ENCODE measurements around the gene IL15RA.

Gene IL15RA

DNA sequence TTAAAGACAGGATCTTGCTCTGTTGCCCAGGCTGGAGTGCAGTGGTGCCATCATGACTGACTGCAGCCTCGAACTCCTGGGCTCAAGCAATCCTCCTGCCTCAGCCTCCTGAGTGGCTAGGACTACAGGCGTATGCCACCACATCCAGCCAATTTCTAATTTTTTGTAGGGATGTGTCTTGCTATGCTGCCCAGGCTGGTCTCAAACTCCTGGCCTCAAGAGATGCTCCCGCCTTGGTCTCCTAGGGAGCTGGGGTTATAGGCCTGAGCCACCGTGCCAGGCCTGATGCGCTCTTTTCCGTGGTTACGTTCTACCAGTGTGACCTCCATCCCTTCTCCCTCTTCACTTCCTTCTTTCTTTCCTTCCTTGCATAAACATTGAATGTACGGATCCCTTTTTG, 34.2 kb upstream of the IL15RA start:
- no peaks in the 10 kb centered on the region for H3K9me3 ChIP-seq (ENCODE audit: severe bottlenecking)
- H3K36me3 ChIP-seq (ENCODE audit: low read depth), result no peaks in the 10 kb centered on the region
- no peak overlapping the region for H3K4me3 ChIP-seq (ENCODE audit: severe bottlenecking)
- H3K27ac ChIP-seq (ENCODE audit: poor library complexity, severe bottlenecking), result no peak overlapping the region
- ATAC-seq (ENCODE audit: low read depth) (no peak), DNase-seq (ENCODE audit: low spot score) (no peak)
- no peaks in the 10 kb centered on the region for H3K4me1 ChIP-seq (ENCODE audit: insufficient read depth, poor library complexity, severe bottlenecking)
- TF ChIP-seq, protein P1, sequence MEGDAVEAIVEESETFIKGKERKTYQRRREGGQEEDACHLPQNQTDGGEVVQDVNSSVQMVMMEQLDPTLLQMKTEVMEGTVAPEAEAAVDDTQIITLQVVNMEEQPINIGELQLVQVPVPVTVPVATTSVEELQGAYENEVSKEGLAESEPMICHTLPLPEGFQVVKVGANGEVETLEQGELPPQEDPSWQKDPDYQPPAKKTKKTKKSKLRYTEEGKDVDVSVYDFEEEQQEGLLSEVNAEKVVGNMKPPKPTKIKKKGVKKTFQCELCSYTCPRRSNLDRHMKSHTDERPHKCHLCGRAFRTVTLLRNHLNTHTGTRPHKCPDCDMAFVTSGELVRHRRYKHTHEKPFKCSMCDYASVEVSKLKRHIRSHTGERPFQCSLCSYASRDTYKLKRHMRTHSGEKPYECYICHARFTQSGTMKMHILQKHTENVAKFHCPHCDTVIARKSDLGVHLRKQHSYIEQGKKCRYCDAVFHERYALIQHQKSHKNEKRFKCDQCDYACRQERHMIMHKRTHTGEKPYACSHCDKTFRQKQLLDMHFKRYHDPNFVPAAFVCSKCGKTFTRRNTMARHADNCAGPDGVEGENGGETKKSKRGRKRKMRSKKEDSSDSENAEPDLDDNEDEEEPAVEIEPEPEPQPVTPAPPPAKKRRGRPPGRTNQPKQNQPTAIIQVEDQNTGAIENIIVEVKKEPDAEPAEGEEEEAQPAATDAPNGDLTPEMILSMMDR (IDR thresholded peaks at IDR 0.05; ENCODE audit: poor library complexity, severe bottlenecking), result no peak
- H3K27me3 ChIP-seq (ENCODE audit: insufficient read depth, poor library complexity, severe bottlenecking), result no peaks in the 10 kb centered on the region

DNA sequence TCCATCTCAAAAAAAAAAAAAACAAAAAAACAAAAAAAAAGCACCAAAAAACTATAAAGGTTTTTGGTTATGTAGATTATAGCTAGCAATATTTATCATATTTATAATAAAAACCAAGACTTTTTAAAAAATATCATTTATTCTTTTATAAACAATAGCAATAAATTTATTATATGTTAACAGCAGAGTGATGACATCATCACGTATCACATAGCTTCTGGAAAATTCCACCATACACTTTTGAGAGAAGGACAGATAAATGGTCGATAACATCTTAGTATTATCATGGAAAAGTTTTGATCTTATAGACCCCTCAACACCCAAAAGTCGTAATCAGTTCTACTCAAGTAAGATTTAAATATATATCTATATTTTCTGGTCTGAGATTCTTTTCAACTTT, 33.2 kb upstream of the IL15RA start:
- no peak overlapping the region for H3K27ac ChIP-seq (ENCODE audit: poor library complexity, severe bottlenecking)

DNA sequence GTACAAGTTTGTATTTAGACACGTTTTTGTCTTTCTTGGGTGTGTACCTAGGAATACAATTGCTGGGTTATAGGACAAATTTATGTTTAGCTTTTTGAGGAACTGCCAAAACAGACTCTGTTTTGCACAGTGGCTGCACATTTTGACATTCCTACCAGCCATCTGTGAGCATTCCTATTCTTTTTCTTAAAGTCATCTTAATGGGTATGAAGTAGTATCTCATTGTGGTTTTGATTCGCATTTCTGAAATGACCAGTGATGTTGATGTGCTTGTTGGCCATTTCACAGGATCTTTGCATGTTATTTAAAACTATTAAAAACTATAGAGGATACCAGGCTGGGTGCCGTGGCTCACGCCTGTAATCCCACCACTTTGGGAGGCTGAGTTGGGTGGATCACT, 32.6 kb upstream of the IL15RA start:
- Histone ChIP-seq H3K4me3 (ENCODE audit: severe bottlenecking) (no peak overlapping the region), H3K9me3 (ENCODE audit: severe bottlenecking) (no peaks in the 10 kb centered on the region), H3K27ac (ENCODE audit: poor library complexity, severe bottlenecking) (no peak overlapping the region), H3K4me1 (ENCODE audit: insufficient read depth, poor library complexity, severe bottlenecking) (no peaks in the 10 kb centered on the region), H3K36me3 (ENCODE audit: low read depth) (no peaks in the 10 kb centered on the region), H3K27me3 (ENCODE audit: insufficient read depth, poor library complexity, severe bottlenecking) (no peaks in the 10 kb centered on the region)
- DNase-seq (ENCODE audit: low spot score) (no peak), ATAC-seq (ENCODE audit: low read depth) (no peak)
- TF ChIP-seq, protein P1 (IDR thresholded peaks at IDR 0.05; ENCODE audit: poor library complexity, severe bottlenecking), result no peak

More for the DNA sequence above, 33.2 kb upstream of the IL15RA start:
- TF ChIP-seq, protein P1 (IDR thresholded peaks at IDR 0.05; ENCODE audit: poor library complexity, severe bottlenecking), result no peak
- no peaks in the 10 kb centered on the region for H3K36me3 ChIP-seq (ENCODE audit: low read depth)
- no peaks in the 10 kb centered on the region for H3K4me1 ChIP-seq (ENCODE audit: insufficient read depth, poor library complexity, severe bottlenecking)
- DNase-seq (ENCODE audit: low spot score) (no peak), ATAC-seq (ENCODE audit: low read depth) (no peak)
- H3K9me3 ChIP-seq (ENCODE audit: severe bottlenecking), result no peaks in the 10 kb centered on the region
- H3K27me3 ChIP-seq (ENCODE audit: insufficient read depth, poor library complexity, severe bottlenecking), result no peaks in the 10 kb centered on the region
- H3K4me3 ChIP-seq (ENCODE audit: severe bottlenecking), result no peak overlapping the region

DNA sequence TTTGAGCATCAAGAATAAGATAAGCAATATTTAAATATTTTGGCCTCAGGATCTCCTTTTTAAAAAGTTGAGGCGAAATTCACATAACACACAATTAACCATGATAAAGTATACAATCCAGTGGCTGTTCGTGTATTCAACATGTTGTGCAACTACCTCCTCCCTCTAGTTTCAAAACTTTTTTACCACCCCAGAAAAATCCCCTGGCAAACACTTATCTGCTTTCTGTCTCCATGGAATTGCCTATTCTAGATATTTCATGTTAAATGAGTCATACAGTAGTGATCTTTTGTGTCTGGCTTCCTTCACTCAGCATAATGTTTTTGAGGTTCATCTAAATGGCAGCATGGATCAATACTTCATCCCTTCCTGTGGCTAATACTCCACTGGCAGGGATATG, 31.8 kb upstream of the IL15RA start:
- Histone ChIP-seq H3K4me3 (ENCODE audit: severe bottlenecking) (no peak overlapping the region), H3K4me1 (ENCODE audit: insufficient read depth, poor library complexity, severe bottlenecking) (no peaks in the 10 kb centered on the region), H3K36me3 (ENCODE audit: low read depth) (no peaks in the 10 kb centered on the region), H3K9me3 (ENCODE audit: severe bottlenecking) (no peaks in the 10 kb centered on the region), H3K27me3 (ENCODE audit: insufficient read depth, poor library complexity, severe bottlenecking) (no peaks in the 10 kb centered on the region), H3K27ac (ENCODE audit: poor library complexity, severe bottlenecking) (no peak overlapping the region)
- TF ChIP-seq, protein P1 (IDR thresholded peaks at IDR 0.05; ENCODE audit: poor library complexity, severe bottlenecking), result no peak
- ATAC-seq (ENCODE audit: low read depth) (no peak), DNase-seq (ENCODE audit: low spot score) (no peak)

DNA sequence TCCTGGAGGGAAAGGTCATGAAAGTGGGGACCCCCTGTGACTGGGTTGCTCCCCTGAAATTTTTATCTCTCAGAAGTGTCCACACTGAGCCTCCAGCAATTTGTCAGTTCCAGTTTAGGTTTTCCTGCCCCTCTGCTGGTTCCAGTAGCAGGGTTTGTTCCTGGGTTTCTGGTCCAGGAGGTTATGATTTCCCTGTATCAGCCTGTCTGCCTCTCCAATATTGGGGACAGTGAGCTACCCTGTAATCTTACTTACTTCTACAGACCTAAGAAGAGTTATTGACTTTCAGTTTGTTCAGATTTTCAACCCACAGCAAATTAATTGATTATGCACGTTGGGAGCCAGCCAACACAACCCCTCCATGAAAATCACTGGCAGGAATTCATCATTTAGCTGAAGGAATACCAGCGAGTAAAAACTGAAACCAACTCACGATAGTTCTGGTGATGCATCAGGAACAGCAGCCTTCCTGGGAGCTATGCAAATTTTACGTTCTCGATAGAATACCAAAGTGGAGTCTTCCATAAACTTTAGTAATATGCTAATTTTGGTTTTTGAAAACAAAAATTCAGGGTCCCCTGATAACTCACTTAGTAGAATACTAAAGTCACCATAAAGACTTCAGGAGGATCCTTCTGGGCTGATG, 31.3 kb upstream of the IL15RA start:
- Histone ChIP-seq H3K4me3 (ENCODE audit: severe bottlenecking) (no peak overlapping the region), H3K27ac (ENCODE audit: poor library complexity, severe bottlenecking) (no peak overlapping the region), H3K27me3 (ENCODE audit: insufficient read depth, poor library complexity, severe bottlenecking) (no peaks in the 10 kb centered on the region), H3K9me3 (ENCODE audit: severe bottlenecking) (no peaks in the 10 kb centered on the region), H3K36me3 (ENCODE audit: low read depth) (no peaks in the 10 kb centered on the region), H3K4me1 (ENCODE audit: insufficient read depth, poor library complexity, severe bottlenecking) (no peaks in the 10 kb centered on the region)
- ATAC-seq (ENCODE audit: low read depth), result no peak
- TF ChIP-seq, protein P1 (IDR thresholded peaks at IDR 0.05; ENCODE audit: poor library complexity, severe bottlenecking), result no peak
- DNase-seq (ENCODE audit: low spot score), result no peak
